Keratinocyte (primary cell): ENCODE measurements around the gene ISG20L2.

Source experiments
- EZH2 ChIP-seq: IDR thresholded peaks from one replicate; pipeline ENCODE4 v1.6.1; 2012; ENCODE audit warnings: inconsistent platforms, mild to moderate bottlenecking, low read length, moderate library complexity
- TF ChIP-seq, protein P1 (sequence below), 3 experiments: IDR thresholded peaks in 1 of 3; conservative IDR thresholded peaks in 1 of 3; optimal IDR thresholded peaks in 1 of 3; 2 replicates in 2 of 3; 3 replicates in 1 of 3; pipeline versions ENCODE3 to v1.5.1; 2011; ENCODE audit warnings: low read length in 3 of 3, mild to moderate bottlenecking in 3 of 3, moderate library complexity in 2 of 3, control low read depth in 1 of 3, inconsistent platforms in 1 of 3; ENCODE audit not compliant: insufficient read depth in 2 of 3; ENCODE audit errors: extremely low read depth in 1 of 3

DNA sequence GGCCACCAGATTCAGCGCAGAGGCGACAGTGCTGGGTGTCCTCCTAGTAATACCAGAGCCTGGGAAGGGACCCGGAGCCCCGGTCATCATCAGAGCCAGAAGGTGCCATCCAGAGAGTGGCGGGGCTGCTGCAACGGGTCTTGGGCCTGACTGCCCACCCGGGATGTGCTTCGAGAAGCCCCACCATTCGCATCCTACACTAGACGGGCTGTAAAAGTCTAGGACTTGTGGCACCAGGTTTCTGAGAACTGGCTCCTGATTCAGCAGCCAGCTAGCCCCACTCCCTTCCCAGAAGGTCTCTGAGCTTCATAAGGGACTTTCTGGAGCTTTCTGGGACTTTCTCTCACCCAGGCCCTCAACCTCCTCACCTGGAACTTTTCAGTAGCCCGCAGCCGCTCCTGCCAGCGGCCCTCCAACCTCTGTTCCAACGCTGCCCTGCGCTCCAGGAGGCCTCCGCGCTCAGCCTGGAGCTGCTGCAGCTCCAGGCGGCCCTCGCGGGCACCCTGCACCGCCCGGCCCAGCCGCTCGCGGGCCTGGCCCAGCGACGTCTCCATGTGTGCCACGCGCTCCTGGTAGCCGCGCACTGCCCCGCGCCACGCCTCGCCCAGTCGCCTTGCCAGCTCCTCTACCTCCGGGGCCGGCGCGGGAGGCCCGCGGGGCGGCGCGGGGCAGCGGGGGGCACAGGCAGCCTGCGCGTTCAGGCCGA, 52.3 kb downstream of the ISG20L2 start:
- TF ChIP-seq, protein P1, sequence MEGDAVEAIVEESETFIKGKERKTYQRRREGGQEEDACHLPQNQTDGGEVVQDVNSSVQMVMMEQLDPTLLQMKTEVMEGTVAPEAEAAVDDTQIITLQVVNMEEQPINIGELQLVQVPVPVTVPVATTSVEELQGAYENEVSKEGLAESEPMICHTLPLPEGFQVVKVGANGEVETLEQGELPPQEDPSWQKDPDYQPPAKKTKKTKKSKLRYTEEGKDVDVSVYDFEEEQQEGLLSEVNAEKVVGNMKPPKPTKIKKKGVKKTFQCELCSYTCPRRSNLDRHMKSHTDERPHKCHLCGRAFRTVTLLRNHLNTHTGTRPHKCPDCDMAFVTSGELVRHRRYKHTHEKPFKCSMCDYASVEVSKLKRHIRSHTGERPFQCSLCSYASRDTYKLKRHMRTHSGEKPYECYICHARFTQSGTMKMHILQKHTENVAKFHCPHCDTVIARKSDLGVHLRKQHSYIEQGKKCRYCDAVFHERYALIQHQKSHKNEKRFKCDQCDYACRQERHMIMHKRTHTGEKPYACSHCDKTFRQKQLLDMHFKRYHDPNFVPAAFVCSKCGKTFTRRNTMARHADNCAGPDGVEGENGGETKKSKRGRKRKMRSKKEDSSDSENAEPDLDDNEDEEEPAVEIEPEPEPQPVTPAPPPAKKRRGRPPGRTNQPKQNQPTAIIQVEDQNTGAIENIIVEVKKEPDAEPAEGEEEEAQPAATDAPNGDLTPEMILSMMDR (optimal IDR thresholded peaks at IDR 0.05 in 1 of 3, IDR thresholded peaks at IDR 0.05 in 1 of 3, conservative IDR thresholded peaks at IDR 0.05 in 1 of 3; ENCODE audit: extremely low read depth in 1 of 3, insufficient read depth in 2 of 3, low read length in 3 of 3), result no peak
- peak; percentile 8 for TF ChIP-seq EZH2
